ENCODE results near the gene GAS2.

The GAS2 gene

DNA sequence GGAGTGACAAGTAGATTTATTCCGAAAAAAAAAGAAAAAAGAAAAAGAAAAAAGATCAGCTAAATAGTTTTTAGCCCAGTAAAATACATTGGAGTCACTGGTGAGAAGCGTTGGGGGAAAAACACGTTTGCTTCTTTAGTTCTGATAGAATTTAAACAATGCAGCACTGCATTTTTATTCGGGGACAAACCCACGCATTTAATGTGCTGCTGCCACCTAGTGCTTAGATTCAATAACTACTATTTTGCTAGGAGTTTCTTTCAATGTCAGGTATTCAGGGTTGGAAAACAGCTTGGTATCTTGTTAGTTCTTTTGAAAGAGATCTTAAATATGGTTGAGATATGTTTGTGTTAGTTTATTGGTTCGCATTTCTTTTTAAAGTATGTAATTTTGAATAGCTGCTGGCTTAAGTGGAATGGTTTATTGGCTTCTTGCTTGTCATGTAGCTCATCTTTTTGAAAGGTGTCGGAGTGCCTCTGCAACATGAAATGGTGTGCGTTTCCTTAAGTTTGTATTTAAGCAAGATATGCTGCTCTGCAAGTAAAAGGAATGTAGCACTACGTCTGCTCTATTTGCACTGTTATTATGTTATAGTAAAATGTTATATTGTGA, 121.2 kb downstream of the GAS2 start:
- DNase-seq (ENCODE audit: low read depth) = peak; percentile 24

GRCh38 chr11:22792497-22792896, 126.1 kb downstream of the GAS2 start:
- DNase-seq (ENCODE audit: low read depth) = peak; percentile 7

GRCh38 chr11:22795914-22796313, 129.5 kb downstream of the GAS2 start:
- no peak for DNase-seq (ENCODE audit: low read depth)

DNA sequence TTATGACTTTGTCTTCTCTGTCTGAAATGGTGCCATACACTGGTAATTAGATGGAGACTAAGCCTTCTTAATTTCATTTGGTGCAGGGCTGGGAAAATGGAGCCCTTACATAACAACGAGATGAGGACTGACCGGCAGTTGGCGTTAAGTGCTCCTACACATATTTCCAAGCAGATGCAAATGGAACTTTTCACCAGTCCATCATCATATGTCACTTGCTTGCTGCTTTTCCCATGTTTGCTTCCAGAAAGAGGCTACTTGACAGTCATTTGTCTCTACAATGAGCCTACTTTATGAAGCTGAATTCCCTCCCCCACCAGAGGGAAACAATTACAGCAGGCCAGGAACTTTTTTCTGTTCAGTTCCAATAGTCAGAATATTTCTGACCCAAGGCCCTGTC, 130.6 kb downstream of the GAS2 start:
- no peak for DNase-seq (ENCODE audit: low read depth)

GRCh38 chr11:22798901-22799300, 132.5 kb downstream of the GAS2 start:
- no peak for DNase-seq (ENCODE audit: low read depth)

GRCh38 chr11:22800482-22800881, 134.1 kb downstream of the GAS2 start:
- DNase-seq (ENCODE audit: low read depth) = no peak

DNA sequence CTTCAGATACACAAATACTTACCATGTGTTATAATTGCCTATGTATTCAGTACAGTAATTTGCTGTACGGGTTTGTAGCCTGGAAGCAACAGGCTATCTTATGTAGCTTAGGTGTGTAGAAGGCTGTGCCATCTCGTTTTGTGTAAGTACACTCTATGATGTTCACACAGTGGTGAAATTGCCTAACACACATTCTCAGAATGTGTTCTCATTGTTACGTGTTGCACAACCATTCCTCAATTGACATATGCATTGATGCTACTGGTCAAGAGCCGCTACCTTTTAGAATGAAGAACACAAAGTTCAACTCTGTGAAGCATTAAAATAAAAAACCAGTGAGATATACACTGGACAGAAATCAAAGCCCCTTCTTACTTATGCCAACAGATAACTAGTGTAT, 136.4 kb downstream of the GAS2 start:
- DNase-seq (ENCODE audit: low read depth) = peak; percentile 3

GRCh38 chr11:22807391-22807790, 141.0 kb downstream of the GAS2 start:
- no peak for DNase-seq (ENCODE audit: low read depth)

DNA sequence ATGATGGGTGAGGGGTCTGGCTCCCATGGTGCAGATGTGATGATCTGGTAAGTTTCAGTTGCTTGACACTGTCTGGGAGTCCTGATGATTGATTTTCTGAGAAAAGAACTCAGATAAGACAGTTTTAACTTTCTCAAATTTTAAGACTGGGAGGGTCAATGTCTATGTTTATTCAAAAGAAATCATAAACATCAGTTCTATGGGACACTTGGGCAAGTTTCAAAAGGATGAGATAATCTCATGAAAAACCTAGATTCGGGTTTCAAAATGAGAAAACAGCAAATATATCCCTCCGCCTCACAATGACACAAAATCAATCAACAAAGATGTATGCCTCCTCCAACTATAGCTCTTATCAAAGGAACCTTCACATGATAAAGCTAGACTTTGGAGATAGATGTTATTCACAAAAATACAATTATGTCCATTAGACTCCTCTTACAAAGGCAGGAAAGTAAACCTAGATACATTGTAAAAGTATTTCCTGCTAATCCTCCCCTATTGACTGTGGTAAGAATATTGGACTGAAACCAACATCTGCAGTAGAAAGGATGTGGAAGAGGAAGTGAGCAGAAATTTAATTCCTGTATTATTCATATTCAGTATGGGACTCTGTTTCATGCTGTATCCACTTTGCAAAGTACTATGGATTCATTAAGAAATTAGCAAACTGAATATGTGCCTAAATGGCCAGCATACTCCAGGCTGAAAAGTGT, 141.6 kb downstream of the GAS2 start:
- DNase-seq (ENCODE audit: low read depth) = no peak

GRCh38 chr11:22808571-22809197, 142.3 kb downstream of the GAS2 start:
- DNase-seq (ENCODE audit: low read depth) = no peak

DNA sequence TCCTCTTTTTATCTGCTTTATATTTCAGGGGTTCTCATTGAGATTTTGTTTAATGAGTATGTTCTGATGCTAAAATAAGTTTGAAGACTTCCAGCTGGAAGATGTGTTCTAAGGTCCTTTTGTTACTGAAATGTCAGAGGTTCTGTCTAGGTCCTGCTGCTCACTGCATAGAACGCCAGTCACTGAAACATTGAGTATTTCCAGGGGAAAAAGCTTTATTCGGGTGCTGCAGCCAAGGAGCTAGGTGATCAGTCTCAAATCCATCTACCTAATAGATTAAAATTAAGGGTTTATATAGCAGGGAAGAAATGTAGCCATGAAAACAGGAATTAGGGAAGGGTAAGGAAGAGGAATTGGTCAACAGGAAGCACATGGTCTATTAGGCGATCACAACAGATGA, 143.5 kb downstream of the GAS2 start:
- DNase-seq (ENCODE audit: low read depth) = no peak

- no peak for DNase-seq (ENCODE audit: low read depth)
Observed at GRCh38 chr11:22822203-22822602, 155.8 kb downstream of the GAS2 start.

DNA sequence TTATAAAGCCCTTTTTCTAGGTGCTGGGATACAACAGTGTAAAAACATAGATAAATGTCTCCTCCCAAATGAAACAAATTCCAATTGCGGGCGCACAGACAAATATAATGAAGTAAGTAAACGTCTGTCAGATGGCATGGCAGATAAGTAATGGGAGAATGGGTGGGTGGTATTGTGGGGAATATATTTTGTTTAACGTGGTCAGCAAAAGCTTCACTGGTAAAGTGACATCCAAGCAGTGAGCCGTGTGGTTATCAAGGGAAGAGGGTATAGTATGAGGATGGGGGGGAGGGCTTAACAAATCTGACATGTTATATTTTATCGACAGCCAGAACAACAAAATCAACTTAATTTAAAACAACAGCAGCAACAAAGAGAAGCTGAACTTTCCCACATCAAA, 162.0 kb downstream of the GAS2 start:
- no peak for DNase-seq (ENCODE audit: low read depth)

- DNase-seq (ENCODE audit: low read depth) = peak; percentile 80
Observed at GRCh38 chr11:22829231-22830081, 163.0 kb downstream of the GAS2 start, which contains the start of gene SVIP. TSS of gene SVIP (minus strand) at chr11:22829801. CDS start at chr11:22829748, 53 bp downstream.

GRCh38 chr11:22830082-22830414, 163.6 kb downstream of the GAS2 start:
- DNase-seq (ENCODE audit: low read depth) = no peak

- no peak for DNase-seq (ENCODE audit: low read depth)
Observed at GRCh38 chr11:22832315-22833015, 166.1 kb downstream of the GAS2 start.

GRCh38 chr11:22846726-22847125, 180.3 kb downstream of the GAS2 start:
- no peak for DNase-seq (ENCODE audit: low read depth)

DNA sequence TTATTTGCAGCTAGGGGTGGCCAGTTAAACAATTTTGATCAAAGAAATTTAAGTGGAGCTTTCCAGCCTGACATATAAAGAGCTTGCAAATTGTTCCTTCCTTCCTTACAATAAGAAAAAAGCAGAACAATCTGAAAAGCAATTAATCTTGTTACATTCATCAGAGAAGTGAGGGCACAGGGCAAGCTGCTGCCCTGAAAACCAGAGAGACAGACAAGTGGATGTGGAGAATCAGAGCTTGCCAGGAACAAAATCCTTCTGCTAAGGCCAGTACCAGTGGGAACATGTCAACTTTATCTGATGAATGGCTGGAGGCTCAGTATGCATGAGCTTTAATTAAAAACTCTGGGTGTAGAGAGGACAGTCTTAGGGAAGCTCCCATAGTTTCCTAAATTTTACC, 185.1 kb downstream of the GAS2 start:
- no peak for DNase-seq (ENCODE audit: low read depth)

DNA sequence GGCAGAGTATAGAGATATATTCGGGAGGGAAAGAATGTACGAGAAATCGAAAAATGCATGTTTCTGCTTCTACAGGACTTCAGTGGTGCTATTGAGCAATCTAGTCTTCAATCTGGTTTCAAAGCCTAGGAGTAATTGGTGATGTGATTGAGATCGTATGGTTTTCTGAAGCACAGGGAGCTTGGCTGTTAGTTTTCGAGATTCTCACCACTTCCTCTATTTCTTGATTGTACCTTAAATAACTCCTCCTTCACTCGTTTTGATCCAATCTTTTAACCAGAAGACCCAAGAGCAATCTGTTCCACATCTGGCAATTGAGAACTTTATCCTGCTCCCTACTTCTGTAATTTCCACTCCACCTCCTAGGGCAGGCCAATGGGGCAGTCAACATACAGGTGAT, 193.3 kb downstream of the GAS2 start:
- no peak for DNase-seq (ENCODE audit: low read depth)

DNA sequence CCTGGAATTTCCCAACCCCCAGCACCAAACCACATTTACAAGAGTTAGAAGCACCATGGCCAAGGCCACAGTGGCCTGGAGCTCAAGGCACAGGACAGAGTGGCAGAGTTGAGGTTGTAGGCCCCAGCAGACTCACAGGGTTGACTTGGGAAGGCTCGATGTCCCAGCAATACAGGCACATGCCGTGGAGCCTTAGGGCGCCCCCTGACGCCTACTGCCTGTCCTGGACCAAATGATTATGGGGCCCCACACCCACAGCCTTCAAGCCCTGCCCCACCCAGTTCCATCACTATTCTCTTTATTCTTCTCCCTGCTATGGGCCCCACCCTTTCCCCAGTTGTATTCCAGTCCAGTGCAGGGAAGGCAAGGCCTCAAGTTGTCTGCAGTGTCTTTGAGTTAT, 193.8 kb downstream of the GAS2 start, which contains the start of gene CCDC179:
Gene CCDC179, minus strand, starts transcription at position 234 of the 400 bp plus-strand sequence. Its CDS starts 53 bp downstream, at position 181.
- no peak for DNase-seq (ENCODE audit: low read depth)
